Measurements from ENCODE around the gene FGF6.

- TF ChIP-seq MAX (IDR thresholded peaks at IDR 0.05), result no peak
- no peak for TF ChIP-seq RNF2 (conservative IDR thresholded peaks at IDR 0.05; ENCODE audit: low read depth)
- TF ChIP-seq RNF219 (CRISPR knock-in tag; IDR thresholded peaks at IDR 0.05), result no peak
- no peak for TF ChIP-seq IKZF1 (IDR thresholded peaks at IDR 0.05)
- no peak for TF ChIP-seq KDM2A (CRISPR knock-in tag; IDR thresholded peaks at IDR 0.05; ENCODE audit: borderline replicate concordance, low read depth)
- TF ChIP-seq NFRKB (IDR thresholded peaks at IDR 0.05), result no peak
- no peak for TF ChIP-seq POLR2A (IDR thresholded peaks at IDR 0.05; ENCODE audit: insufficient read depth in 1 of 2, low read depth in 2 of 2, low read length in 2 of 2)
- TF ChIP-seq TCF7L2 (IDR thresholded peaks at IDR 0.05; ENCODE audit: low read depth, low read length), result no peak
These were observed 14.2 kb downstream of the FGF6 start for GRCh38 chr12:4431436-4431835.
